ENCODE results near the gene VPS26B. TPM values are rescaled to one million over a fixed set of nuclear protein-coding genes. Genes with fewer than 3 reads are reported as not detected.

VPS26B gene
- total RNA-seq, 2 donors from 2014 or later = 37.8 to 45.1 TPM

DNA sequence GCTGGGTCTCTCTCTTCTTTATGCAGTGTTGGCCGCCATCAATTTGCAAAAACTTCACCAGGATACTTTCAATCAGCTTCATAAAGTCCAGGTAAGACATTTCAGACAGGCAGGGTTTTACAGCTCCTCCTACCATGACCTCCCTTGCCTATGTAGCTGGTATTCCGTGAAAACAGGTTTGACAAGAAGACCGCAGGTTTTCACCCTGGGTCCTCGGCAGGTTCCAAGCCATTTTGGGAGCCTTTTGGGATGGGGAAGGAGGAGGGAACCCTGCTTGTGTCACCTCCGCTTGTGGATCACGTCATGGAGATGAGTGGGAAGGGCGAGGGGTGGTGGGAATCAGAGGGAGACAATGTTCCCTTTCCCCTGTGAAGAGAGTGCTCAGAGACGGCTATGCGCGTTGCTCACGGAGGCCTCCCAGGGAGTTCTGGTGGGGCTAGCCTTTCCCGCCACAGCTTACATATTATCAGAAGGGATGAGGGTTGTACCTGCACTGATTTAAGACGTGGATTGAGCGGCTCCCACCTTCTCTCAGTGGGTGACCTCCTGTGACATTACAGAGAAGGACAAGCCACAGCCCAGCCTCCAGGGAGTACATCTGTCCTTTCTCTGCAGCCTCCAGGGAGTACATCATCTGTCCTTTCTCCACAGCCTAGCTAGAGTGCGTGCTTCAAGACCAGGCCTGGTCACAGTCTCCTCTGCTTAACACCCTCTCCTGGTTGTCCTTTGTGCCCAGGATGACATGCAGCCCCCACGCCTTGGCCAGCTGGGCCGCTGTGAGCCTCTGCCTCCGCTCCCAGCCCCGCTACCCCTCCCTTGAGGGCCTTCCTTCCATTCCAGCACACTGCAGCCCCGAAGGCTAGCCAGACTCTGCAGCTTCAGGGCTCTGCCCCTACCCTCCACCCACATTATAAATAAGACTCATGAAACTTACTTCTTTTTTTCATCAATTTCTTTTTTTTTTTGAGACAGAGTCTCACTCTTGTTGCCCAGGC, 68.9 kb downstream of the VPS26B start:
- Histone ChIP-seq H3K9me3 (no peaks in the 10 kb centered on the region), H3K36me3 (no peaks in the 10 kb centered on the region), H3K27me3 (replicated peaks; ENCODE audit: insufficient read depth) (no peaks in the 10 kb centered on the region), H3K27ac (no peak overlapping the region), H3K4me3 (no peak overlapping the region), H3K4me1 (ENCODE audit: control insufficient read depth in 1 of 2, low read depth in 2 of 2) (no peaks in the 10 kb centered on the region)
- DNase-seq (ENCODE audit: low spot score) (no peak), ATAC-seq (ENCODE audit: insufficient number of reproducible peaks, low FRiP score, low read depth) (no peak)
- TF ChIP-seq, protein P1, sequence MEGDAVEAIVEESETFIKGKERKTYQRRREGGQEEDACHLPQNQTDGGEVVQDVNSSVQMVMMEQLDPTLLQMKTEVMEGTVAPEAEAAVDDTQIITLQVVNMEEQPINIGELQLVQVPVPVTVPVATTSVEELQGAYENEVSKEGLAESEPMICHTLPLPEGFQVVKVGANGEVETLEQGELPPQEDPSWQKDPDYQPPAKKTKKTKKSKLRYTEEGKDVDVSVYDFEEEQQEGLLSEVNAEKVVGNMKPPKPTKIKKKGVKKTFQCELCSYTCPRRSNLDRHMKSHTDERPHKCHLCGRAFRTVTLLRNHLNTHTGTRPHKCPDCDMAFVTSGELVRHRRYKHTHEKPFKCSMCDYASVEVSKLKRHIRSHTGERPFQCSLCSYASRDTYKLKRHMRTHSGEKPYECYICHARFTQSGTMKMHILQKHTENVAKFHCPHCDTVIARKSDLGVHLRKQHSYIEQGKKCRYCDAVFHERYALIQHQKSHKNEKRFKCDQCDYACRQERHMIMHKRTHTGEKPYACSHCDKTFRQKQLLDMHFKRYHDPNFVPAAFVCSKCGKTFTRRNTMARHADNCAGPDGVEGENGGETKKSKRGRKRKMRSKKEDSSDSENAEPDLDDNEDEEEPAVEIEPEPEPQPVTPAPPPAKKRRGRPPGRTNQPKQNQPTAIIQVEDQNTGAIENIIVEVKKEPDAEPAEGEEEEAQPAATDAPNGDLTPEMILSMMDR (IDR thresholded peaks at IDR 0.05) = no peak

DNA sequence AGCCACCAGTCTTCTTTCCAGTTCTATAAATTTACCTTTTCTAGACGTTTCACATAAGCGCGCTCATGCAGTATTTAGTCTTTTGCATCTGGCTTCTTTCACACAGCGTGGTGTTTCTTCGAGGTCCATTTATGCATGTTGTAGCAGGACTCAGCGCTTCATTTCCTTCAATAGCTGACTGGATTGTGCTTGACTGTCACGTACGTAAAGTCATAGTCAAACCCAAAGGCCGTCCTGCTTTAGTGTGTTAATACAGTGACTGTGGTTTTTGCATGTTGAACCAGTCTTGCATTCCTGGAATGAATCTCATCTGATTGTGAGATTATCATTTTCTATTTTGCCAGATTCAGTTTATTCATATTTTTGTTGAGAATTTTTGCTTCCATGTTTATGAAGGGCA, 70.2 kb downstream of the VPS26B start:
- TF ChIP-seq, protein P1 (IDR thresholded peaks at IDR 0.05) = no peak
- no peak for ATAC-seq (ENCODE audit: insufficient number of reproducible peaks, low FRiP score, low read depth)
- DNase-seq (ENCODE audit: low spot score) = no peak
- H3K27me3 ChIP-seq (replicated peaks; ENCODE audit: insufficient read depth) = no peaks in the 10 kb centered on the region
- H3K4me1 ChIP-seq (ENCODE audit: control insufficient read depth in 1 of 2, low read depth in 2 of 2) = no peaks in the 10 kb centered on the region
- no peak overlapping the region for H3K4me3 ChIP-seq
- H3K36me3 ChIP-seq = no peaks in the 10 kb centered on the region
- H3K9me3 ChIP-seq = no peaks in the 10 kb centered on the region
- no peak overlapping the region for H3K27ac ChIP-seq

Other genes starting within 250 kb of the VPS26B start
- gene JAM3, start 155.6 kb upstream of the VPS26B start, total RNA-seq = 100 to 1,000 TPM in 1 of 2 donors, 10 to 100 TPM in 1; 83.7 to 110 TPM
- gene NCAPD3, start 704 bp upstream of the VPS26B start, total RNA-seq = 1 to 10 TPM; 7.4 to 9.2 TPM
- 10 to 100 TPM; 31.1 to 44.2 TPM for gene THYN1, start 28.7 kb downstream of the VPS26B start, total RNA-seq
- 10 to 100 TPM; 17.9 to 35.3 TPM for gene ACAD8, start 28.9 kb downstream of the VPS26B start, total RNA-seq
- not detected for gene GLB1L3, start 51.7 kb downstream of the VPS26B start, total RNA-seq
- 1 to 10 TPM; 2.5 to 4.1 TPM for gene GLB1L2, start 107.3 kb downstream of the VPS26B start, total RNA-seq
- gene B3GAT1, start 187.6 kb downstream of the VPS26B start, total RNA-seq = under 1 TPM in 1 of 2 donors, not detected in 1; 0.71 TPM